K562 (cell line): Measurements from ENCODE around the gene ITM2B. TPM values are rescaled to one million over a fixed set of nuclear protein-coding genes. Genes with fewer than 3 reads are reported as not detected.

Source experiments
- ATAC-seq: fragments of 200-7000 bp; cut with Tn5 transposase; 3 replicates; pipeline ENCODE4 v1.9.1; 2020; ENCODE audit warnings: moderate library complexity
- BruUV-seq: library from RNA; stranded (reverse); fragments of 400-500 nt; replicated peaks from 2 replicates; lab custom pipeline; 2021; lab: Mats Ljungman, UMichigan
- CTCF ChIA-PET: fragments of 300-600 bp; formaldehyde crosslinking; extraction: SDS; loops from one replicate; lab custom pipeline; 2021; ENCODE audit warnings: low intra/inter-chr PET ratio; lab: Yijun Ruan, JAX
- POLR2A ChIA-PET: fragments of 300-600, 350-650 bp; sonication (Branson Sonifier 250); formaldehyde crosslinking; extraction: SDS; loops from one replicate; lab custom pipeline; 2021; ENCODE audit warnings: antibody characterized with exemption, inconsistent platforms; lab: Yijun Ruan, JAX
- DNase-seq, 4 experiments: peaks; one replicate each; pipeline versions ENCODE4 v3.0.0 to v3.0.0-alpha.2; 2011 to 2018; ENCODE audit warnings: low spot score in 3 of 4, mixed read lengths in 3 of 4; ENCODE audit errors: extremely low read depth in 1 of 4
- FAIRE-seq: peaks from 2 replicates; lab custom pipeline; 2011; peaks lifted over from hg19 to GRCh38; lab: Jason Lieb, UNC
- H2AFZ ChIP-seq: 2 replicates; pipeline ENCODE4 v1.6.0; 2011; ENCODE audit warnings: low read depth, low read length, control low read depth, inconsistent platforms
- H3K27ac ChIP-seq: fragments of 200-600 bp; 3 replicates; pipeline ENCODE4 v1.8.0; 2011; ENCODE audit warnings: low read depth, mild to moderate bottlenecking, control low read depth, inconsistent platforms, low read length, moderate library complexity, mixed read lengths; ENCODE audit errors: extremely low read depth
- H3K27me3 ChIP-seq, 2 experiments: fragments of 300-600 bp in 1 of 2; 2 replicates in 1 of 2; 3 replicates in 1 of 2; pipeline versions ENCODE4 v1.6.0 to v1.8.0; 2011; ENCODE audit warnings: inconsistent platforms in 2 of 2, low read length in 2 of 2, mild to moderate bottlenecking in 1 of 2, mixed read lengths in 1 of 2, moderate library complexity in 1 of 2; ENCODE audit not compliant: control insufficient read depth in 2 of 2, insufficient read depth in 2 of 2
- H3K36me3 ChIP-seq: fragments of 300-600 bp; 3 replicates; pipeline ENCODE4 v1.8.0; 2011; ENCODE audit warnings: mild to moderate bottlenecking, low read length, inconsistent platforms; ENCODE audit not compliant: control insufficient read depth, insufficient read depth
- H3K4me1 ChIP-seq, 2 experiments: fragments of 200-600 bp in 1 of 2; replicated peaks in 1 of 2; 2 replicates in 1 of 2; 3 replicates in 1 of 2; pipeline versions ENCODE4 v1.5.1 to v1.8.0; 2011; ENCODE audit warnings: inconsistent platforms in 2 of 2, low read length in 2 of 2, mild to moderate bottlenecking in 1 of 2, mixed read lengths in 1 of 2, moderate library complexity in 1 of 2; ENCODE audit not compliant: control insufficient read depth in 2 of 2, insufficient read depth in 2 of 2
- H3K4me2 ChIP-seq: 2 replicates; pipeline ENCODE4 v1.6.1; 2011; ENCODE audit warnings: low read length, control low read depth, inconsistent platforms, mixed read lengths; ENCODE audit not compliant: insufficient read depth
- H3K4me3 ChIP-seq: fragments of 200-600 bp; sonication (generic), shearing (Covaris generic); 2 replicates; pipeline ENCODE4 v1.5.1; 2016; ENCODE audit warnings: control low read depth, inconsistent platforms
- H3K79me2 ChIP-seq: fragments of 200-600 bp; 3 replicates; pipeline ENCODE4 v1.8.0; 2011; ENCODE audit warnings: low read length, inconsistent platforms; ENCODE audit not compliant: control insufficient read depth, insufficient read depth
- H3K9ac ChIP-seq, 2 experiments: 2 replicates each; pipeline versions ENCODE4 v1.6.0 to v1.6.1; 2011; ENCODE audit warnings: low read depth in 2 of 2, low read length in 2 of 2, control low read depth in 1 of 2, inconsistent platforms in 1 of 2, mild to moderate bottlenecking in 1 of 2, mixed read lengths in 1 of 2; ENCODE audit not compliant: insufficient read depth in 1 of 2
- H3K9me1 ChIP-seq: one replicate; pipeline ENCODE4 v1.6.0; 2011; ENCODE audit warnings: inconsistent platforms, mild to moderate bottlenecking, low read length, moderate library complexity; ENCODE audit not compliant: control insufficient read depth, insufficient read depth
- H3K9me3 ChIP-seq: replicated peaks from 2 replicates; pipeline ENCODE4 v1.5.1; 2011; ENCODE audit warnings: low read depth, low read length, inconsistent platforms; ENCODE audit not compliant: control insufficient read depth, insufficient read depth
- H4K20me1 ChIP-seq: replicated peaks from 2 replicates; pipeline ENCODE4 v1.6.1; 2011; ENCODE audit warnings: low read length, inconsistent platforms, mixed read lengths; ENCODE audit not compliant: control insufficient read depth, insufficient read depth
- GABPA ChIP-seq: fragments of 200-800 bp; sonication (Bioruptor generic); conservative IDR thresholded peaks from 2 replicates; pipeline ENCODE4 v1.6.1; 2016; ENCODE audit warnings: low read depth, missing genetic modification characterization, missing compliant biosample characterization
- HOXB6 ChIP-seq: fragments of 250-450 bp; sonication (Bioruptor Pico); IDR thresholded peaks from 2 replicates; pipeline ENCODE4 v1.5.1; 2022; ENCODE audit warnings: mild to moderate bottlenecking, borderline replicate concordance
- ILK ChIP-seq: fragments of 450-650 bp; IDR thresholded peaks from 2 replicates; pipeline ENCODE4 v1.6.1; 2016; ENCODE audit warnings: missing genetic modification characterization, low read depth, mild to moderate bottlenecking, missing compliant biosample characterization, moderate library complexity, borderline replicate concordance
- KLF16 ChIP-seq: IDR thresholded peaks from 2 replicates; pipeline ENCODE4 v1.6.1; 2016; ENCODE audit warnings: antibody characterized with exemption
- NFATC3 ChIP-seq: fragments of 450-650 bp; IDR thresholded peaks from 2 replicates; pipeline ENCODE4 v1.6.1; 2017; ENCODE audit warnings: mild to moderate bottlenecking
- PHB ChIP-seq: fragments of 250-450 bp; sonication (Bioruptor Pico); IDR thresholded peaks from 2 replicates; pipeline ENCODE4 v1.5.0; 2021
- PHF20 ChIP-seq: fragments of 450-650 bp; IDR thresholded peaks from 2 replicates; pipeline ENCODE4 v1.6.1; 2018; ENCODE audit not compliant: partially characterized antibody
- PPARD ChIP-seq: fragments of 250-450 bp; sonication (Bioruptor Pico); IDR thresholded peaks from 2 replicates; pipeline ENCODE4 v1.8.0; 2022; ENCODE audit warnings: inconsistent platforms, mild to moderate bottlenecking, moderate library complexity
- PTBP1 ChIP-seq: fragments of 200-400 bp; formaldehyde crosslinking; IDR thresholded peaks from 2 replicates; pipeline ENCODE4 v1.6.1; 2017; ENCODE audit warnings: low read depth, low read length
- SMARCA5 ChIP-seq: fragments of 450-650 bp; IDR thresholded peaks from 2 replicates; pipeline ENCODE4 v1.6.1; 2016
- SNIP1 ChIP-seq: fragments of 450-650 bp; IDR thresholded peaks from 2 replicates; pipeline ENCODE4 v1.7.1; 2017; ENCODE audit warnings: low read depth, mild to moderate bottlenecking
- ZNF274 ChIP-seq: IDR thresholded peaks from 2 replicates; pipeline ENCODE4 v1.6.1; 2011; ENCODE audit warnings: low read depth, mild to moderate bottlenecking, low read length, moderate library complexity, borderline replicate concordance
- ZSCAN32 ChIP-seq: fragments of 450-650 bp; formaldehyde crosslinking; IDR thresholded peaks from 2 replicates; pipeline ENCODE4 v1.4.0; 2020; ENCODE audit warnings: mild to moderate bottlenecking, moderate library complexity
- WGBS: fragments of 100-300 bp; shearing (Covaris generic); methylation state at CpG from one replicate; pipeline ENCODE4 v1.1.6; 2016; ENCODE audit warnings: low coverage, mixed read lengths; ENCODE audit not compliant: insufficient coverage; ENCODE audit errors: missing lambda C conversion rate; 5-methylcytosine and 5-hydroxymethylcytosine counted together
- in situ Hi-C: fragments of 300-500 bp; cut with MboI; formaldehyde crosslinking; loops from 4 replicates; pipeline ENCODE4 v1.15.0; 2018; ENCODE audit warnings: inconsistent platforms, mixed read lengths
- intact Hi-C: fragments of 100-400 bp; cut with micrococcal nuclease; formaldehyde crosslinking; loops from 2 replicates; pipeline ENCODE4 v1.14.2; 2022
- polyA plus RNA-seq, 8 experiments: library from polyadenylated mRNA; depleted of rRNA in 4 of 8; stranded (reverse) in 5 of 8; unstranded in 3 of 8; fragments of >200 nt; fragmentation: Nextera tagmentation in 2 of 8; fragmentation: Illumina TruSeq in 1 of 8; extraction: Ambion mirVana in 2 of 8; extraction: Trizol in 1 of 8; gene quantifications; 2 replicates each; pipeline versions ENCODE4 v1.2.1 to v1.2.3, GENCODE V29; 2011 to 2014; ENCODE audit warnings: inconsistent platforms in 1 of 8, missing spikeins in 1 of 8
- total RNA-seq, 7 experiments: library from RNA; depleted of rRNA in 6 of 7; stranded (reverse); fragments of >200 nt in 6 of 7; fragmentation: Illumina TruSeq in 2 of 7; extraction: Trizol in 2 of 7; gene quantifications; 2 replicates each; pipeline versions ENCODE4 v1.2.1 to v1.2.3, GENCODE V29; 2011 to 2021; ENCODE audit warnings: low replicate concordance in 1 of 7
- TF ChIP-seq, protein P1 (sequence below): fragments of 250-450 bp; sonication (Bioruptor Pico); IDR thresholded peaks from 2 replicates; pipeline ENCODE4 v1.5.0; 2021
- TF ChIP-seq, protein P2 (sequence below): fragments of 450-650 bp; IDR thresholded peaks from 2 replicates; pipeline ENCODE4 v1.6.1; 2016
- TF ChIP-seq, protein P3 (sequence below): fragments of 250-450 bp; sonication (Bioruptor Pico); IDR thresholded peaks from 2 replicates; pipeline ENCODE4 v1.8.0; 2021; ENCODE audit warnings: moderate library complexity, mild to moderate bottlenecking, inconsistent platforms
- TF ChIP-seq, protein P4 (sequence below): sonication (generic); formaldehyde crosslinking; IDR thresholded peaks from 2 replicates; pipeline ENCODE4 v1.8.0; 2022; ENCODE audit warnings: missing genetic modification reagents, mild to moderate bottlenecking, moderate library complexity, borderline replicate concordance

Gene ITM2B
- total and polyA plus RNA-seq, 9 of the 15 experiments (the other 6 are each of a cell fraction or from before 2014, with no cell fraction given): 22.0 to 83.8 (median 45.0) TPM

DNA sequence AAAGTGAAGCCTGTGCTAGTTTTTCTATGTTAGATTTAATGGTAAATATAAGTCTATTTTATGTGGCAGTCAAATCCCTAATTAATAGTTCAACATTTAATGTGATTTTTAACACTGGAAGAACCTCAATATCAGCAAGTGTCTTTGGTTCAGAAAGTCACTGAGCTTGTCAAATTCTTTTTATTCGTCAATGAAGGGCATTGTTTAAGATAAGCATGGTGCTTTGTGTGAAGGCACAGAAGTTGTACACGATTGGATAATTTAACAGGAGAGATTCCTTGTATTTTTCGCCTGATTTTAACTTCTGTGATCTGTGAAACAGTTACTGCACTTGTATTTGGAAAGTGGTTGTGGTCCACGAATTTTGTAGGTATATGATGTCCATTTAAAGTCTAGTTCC lies 40.3 kb downstream of the ITM2B start:
- Histone ChIP-seq H3K36me3 (no peaks in the 10 kb centered on the region), H3K9ac (no peak overlapping the region), H3K4me2 (no peak overlapping the region), H4K20me1 (no peaks in the 10 kb centered on the region), H2AFZ (no peak overlapping the region), H3K9me1 (no peaks in the 10 kb centered on the region), H3K4me3 (no peak overlapping the region), H3K4me1 (no peaks in the 10 kb centered on the region), H3K79me2 (no peaks in the 10 kb centered on the region), H3K27ac (no peak overlapping the region), H3K27me3 (no peaks in the 10 kb centered on the region), H3K9me3 (no peaks in the 10 kb centered on the region)
- no peak for TF ChIP-seq PHF20
- TF ChIP-seq, protein P1, sequence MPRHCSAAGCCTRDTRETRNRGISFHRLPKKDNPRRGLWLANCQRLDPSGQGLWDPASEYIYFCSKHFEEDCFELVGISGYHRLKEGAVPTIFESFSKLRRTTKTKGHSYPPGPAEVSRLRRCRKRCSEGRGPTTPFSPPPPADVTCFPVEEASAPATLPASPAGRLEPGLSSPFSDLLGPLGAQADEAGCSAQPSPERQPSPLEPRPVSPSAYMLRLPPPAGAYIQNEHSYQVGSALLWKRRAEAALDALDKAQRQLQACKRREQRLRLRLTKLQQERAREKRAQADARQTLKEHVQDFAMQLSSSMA (CRISPR knock-in tag): no peak
- TF ChIP-seq PPARD (CRISPR knock-in tag): no peak
- TF ChIP-seq KLF16: no peak
- TF ChIP-seq NFATC3: no peak
- no peak for TF ChIP-seq SNIP1
- TF ChIP-seq ZSCAN32 (CRISPR knock-in tag): no peak
- TF ChIP-seq, protein P2, sequence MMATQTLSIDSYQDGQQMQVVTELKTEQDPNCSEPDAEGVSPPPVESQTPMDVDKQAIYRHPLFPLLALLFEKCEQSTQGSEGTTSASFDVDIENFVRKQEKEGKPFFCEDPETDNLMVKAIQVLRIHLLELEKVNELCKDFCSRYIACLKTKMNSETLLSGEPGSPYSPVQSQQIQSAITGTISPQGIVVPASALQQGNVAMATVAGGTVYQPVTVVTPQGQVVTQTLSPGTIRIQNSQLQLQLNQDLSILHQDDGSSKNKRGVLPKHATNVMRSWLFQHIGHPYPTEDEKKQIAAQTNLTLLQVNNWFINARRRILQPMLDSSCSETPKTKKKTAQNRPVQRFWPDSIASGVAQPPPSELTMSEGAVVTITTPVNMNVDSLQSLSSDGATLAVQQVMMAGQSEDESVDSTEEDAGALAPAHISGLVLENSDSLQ: no peak
- TF ChIP-seq ILK (tag): no peak
- no peak for TF ChIP-seq ZNF274
- no peak for TF ChIP-seq GABPA (tag)
- no peak for TF ChIP-seq PTBP1
- no peak for TF ChIP-seq HOXB6 (CRISPR knock-in tag)
- TF ChIP-seq, protein P3, sequence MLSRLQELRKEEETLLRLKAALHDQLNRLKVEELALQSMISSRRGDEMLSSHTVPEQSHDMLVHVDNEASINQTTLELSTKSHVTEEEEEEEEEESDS (CRISPR knock-in tag): no peak
- TF ChIP-seq PHB (CRISPR knock-in tag): no peak
- no peak for TF ChIP-seq SMARCA5
- TF ChIP-seq, protein P4, sequence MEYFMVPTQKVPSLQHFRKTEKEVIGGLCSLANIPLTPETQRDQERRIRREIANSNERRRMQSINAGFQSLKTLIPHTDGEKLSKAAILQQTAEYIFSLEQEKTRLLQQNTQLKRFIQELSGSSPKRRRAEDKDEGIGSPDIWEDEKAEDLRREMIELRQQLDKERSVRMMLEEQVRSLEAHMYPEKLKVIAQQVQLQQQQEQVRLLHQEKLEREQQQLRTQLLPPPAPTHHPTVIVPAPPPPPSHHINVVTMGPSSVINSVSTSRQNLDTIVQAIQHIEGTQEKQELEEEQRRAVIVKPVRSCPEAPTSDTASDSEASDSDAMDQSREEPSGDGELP (CRISPR knock-in tag): no peak
- ChIA-PET CTCF (no interaction called here), POLR2A (interaction anchor here (1.0 kb wide), 1 partner anchor 10 kb away, joined by 3 read pairs; no protein-coding TSS in a partner anchor)
- ATAC-seq: no peak
- WGBS: 10% methylated on average over 4 of the region's 4 CpGs
- in situ Hi-C loops: no loop called here
- DNase-seq: no peak
- no peak for FAIRE-seq
- BruUV-seq: no TSS peak
- intact Hi-C loops: no loop called here
